ENCODE results near the gene DTNB.

The DTNB gene

GRCh38 chr2:25480561-25480960 lies 192.8 kb downstream of the DTNB start:
- intact Hi-C loops (cut with DNase I), result no loop called here
- no peak for DNase-seq

DNA sequence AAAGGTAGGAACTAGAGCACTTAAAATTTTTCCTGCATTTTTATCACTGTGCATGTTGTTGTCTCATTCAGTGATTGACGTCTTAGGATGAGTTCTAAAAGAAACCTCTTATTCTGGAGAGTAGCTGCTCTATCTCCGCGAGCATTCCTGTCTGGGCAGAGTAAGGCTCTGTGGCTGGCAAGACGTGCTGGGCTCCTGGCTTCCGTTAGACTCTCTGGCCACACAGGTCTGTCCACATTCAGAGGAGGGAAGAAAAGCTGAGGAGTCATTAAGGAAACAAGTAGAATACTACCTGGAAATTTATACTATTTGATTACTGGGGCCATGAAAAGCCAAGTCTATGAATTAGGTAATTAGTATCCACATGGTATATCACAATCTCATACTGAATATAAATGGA lies 193.6 kb downstream of the DTNB start:
- intact Hi-C loops (cut with DNase I), result no loop called here
- DNase-seq, result no peak

- intact Hi-C loops (cut with DNase I), result no loop called here
- DNase-seq, result no peak
Observed at GRCh38 chr2:25478736-25479135, 194.6 kb downstream of the DTNB start.

DNA sequence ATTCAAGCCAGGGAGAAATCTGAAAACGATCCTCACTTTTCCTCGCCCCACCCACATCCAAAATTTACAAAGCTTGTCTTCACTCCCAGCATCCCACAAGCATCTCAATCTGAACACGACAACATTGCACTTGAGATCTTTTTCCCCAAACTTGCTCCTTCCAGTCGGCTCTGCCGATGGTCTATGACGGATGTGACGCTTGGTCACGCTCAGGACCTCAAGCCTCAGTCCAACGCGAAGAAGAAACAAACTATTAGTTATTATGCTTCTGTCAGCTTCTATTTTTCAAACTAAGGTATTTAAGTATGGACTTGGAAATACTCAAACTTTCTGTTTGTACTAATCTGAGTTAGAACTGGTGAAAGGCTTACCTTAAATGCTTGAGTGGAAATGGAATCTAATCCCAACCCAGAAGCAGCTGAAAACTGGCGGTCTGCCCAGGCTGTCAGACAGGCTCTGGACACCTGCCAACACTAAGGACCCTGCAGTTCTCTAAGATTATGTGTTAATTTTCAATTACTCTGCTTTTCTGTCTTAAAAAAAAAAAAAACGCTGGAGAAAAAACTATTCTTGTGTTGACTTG lies 199.5 kb downstream of the DTNB start:
- intact Hi-C loops (cut with DNase I), result no loop called here
- peak in 1 of 10 donors; percentile 19 for DNase-seq

GRCh38 chr2:25473131-25473530 lies 200.2 kb downstream of the DTNB start:
- no peak for DNase-seq
- intact Hi-C loops (cut with DNase I), result no loop called here

- intact Hi-C loops (cut with DNase I), result no loop called here
- no peak for DNase-seq
Observed at GRCh38 chr2:25470806-25471205, 202.6 kb downstream of the DTNB start.

DNA sequence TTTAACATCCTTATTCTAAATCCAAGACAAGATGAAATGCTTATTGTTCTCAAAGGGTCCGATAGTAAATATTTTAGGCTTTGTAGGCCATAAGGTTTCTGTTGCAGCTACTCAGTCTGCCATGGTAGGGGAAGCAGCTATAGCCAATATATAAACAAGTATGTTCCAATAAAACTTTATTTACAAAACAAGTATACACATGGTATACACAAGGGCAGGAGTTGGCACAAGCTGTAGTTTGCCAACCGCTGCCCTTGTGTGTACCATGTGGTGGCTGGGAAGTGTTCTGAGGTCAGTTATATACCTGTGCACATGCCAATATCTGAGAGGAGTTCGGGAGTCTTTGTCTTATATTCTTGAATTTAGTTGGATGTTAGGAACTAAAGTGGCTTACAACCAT lies 205.6 kb downstream of the DTNB start:
- intact Hi-C loops (cut with DNase I), result no loop called here
- no peak for DNase-seq

DNA sequence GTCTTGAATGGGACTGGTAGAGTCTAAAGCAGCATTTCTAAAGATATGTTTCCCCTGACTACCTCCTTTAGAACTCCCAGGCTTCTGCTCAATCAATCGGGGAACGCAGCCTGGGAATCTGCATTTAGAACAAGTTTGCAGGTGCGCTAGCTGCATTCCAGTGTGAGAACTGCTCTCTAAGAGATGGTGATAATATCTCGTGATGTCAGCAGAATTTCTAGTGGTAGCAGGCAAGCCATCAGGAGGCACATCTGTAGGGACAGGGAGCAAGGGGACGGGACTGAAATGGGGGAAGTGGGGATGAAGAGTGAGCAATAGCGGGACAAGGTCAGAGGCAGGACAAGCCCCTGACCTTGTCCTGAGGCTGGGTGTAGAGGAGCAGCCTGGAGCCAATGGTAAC lies 211.4 kb downstream of the DTNB start:
- intact Hi-C loops (cut with DNase I), result no loop called here
- no peak for DNase-seq

DNA sequence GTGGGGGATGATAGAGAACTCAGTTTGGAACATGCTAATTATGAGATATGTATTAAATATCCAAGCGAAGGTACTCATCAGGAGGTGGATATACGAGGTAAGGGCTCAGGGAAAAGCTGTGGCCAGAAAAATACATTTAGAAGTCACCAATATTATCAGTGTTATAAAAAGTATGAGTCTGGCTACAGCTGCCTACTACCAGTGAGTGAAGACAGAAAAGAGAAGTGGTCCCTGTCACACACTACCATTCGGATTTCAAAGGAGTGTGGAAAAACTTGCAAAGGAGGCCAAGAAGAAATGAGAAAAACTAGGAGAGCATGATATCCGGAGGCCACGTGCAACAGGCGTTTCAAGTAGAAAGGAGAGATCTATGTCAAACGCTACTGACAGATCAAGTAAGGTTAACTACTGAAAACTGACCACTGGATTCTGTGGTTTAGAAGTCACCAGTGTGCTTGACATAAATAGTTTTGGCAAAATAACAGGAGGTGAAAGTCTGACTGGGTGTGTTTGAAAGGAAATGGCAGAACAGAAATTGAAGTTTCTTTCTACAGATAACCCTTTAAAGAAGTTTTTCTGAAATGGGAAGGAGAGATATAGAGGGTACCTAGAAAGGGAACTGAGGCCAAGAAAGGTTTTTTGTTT lies 213.0 kb downstream of the DTNB start:
- intact Hi-C loops (cut with DNase I), result no loop called here
- DNase-seq, result no peak

DNA sequence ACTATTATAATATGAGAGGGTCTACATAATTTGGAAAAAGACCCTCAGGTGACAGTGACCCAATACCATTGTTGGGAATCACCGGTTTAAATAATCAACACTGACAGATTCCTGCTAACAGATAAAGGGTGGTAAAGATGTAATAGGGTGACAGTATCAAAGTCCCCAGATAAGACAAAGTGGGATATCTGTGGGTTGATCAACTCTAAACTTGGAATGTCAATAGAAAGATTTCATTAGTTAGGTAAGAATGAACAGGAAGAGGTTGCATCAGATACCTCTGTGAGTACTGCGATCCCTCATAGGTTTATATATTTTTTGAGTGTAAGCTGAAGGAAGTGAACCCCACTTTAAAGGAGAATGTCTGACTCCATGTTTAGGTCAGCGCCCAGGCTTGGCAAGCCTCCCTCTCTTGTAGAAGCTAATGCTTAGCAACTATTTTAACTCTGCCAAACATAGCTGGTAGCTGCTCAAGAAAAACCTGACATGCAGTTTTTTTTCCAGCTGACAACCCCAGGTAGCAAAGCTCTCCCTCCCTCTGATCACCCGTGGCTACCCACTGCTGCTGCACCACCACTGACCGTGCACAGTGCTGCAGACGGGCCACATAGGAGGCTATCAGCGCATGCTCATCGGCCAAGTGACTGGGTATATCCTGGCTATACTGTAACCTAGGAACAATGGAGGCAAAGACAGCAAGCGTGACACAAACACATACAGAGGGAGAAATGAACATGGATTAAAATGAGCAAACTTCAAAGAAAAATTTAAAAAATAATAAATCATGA lies 218.4 kb downstream of the DTNB start:
- DNase-seq, result no peak
- intact Hi-C loops (cut with DNase I), result no loop called here

GRCh38 chr2:25453199-25453905 lies 220.0 kb downstream of the DTNB start:
- intact Hi-C loops (cut with DNase I), result no loop called here
- DNase-seq, result no peak

- intact Hi-C loops (cut with DNase I), result no loop called here
Observed at GRCh38 chr2:25448808-25449207, 224.6 kb downstream of the DTNB start.

DNA sequence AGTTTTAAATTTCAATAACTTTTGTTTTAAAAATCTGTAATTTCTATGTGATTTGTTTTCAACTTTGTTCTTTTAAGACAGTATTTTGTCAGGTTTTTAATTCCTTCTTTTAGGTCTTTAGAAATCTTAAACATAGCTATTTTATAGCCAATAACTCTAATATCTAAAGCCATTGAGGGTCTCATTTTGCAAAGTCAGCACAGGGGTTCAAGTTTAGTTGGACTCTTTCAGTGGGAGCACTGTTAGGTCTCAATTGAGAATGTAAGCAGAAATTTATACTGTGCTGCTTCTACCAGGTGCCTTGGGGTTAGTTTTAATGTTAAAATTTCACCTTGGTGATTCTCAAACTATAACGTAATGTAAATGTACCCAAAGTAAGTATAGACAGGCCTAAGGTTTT lies 226.4 kb downstream of the DTNB start:
- no peak for DNase-seq
- intact Hi-C loops (cut with DNase I), result no loop called here

More at GRCh38 chr2:25448808-25449207, 224.6 kb downstream of the DTNB start:
- no peak for DNase-seq

GRCh38 chr2:25446122-25446521 lies 227.3 kb downstream of the DTNB start:
- intact Hi-C loops (cut with DNase I), result no loop called here
- DNase-seq, result no peak

GRCh38 chr2:25445464-25445863 lies 227.9 kb downstream of the DTNB start:
- DNase-seq, result no peak
- intact Hi-C loops (cut with DNase I), result no loop called here

- DNase-seq, result no peak
- intact Hi-C loops (cut with DNase I), result no loop called here
Observed at GRCh38 chr2:25444608-25445270, 228.6 kb downstream of the DTNB start.

DNA sequence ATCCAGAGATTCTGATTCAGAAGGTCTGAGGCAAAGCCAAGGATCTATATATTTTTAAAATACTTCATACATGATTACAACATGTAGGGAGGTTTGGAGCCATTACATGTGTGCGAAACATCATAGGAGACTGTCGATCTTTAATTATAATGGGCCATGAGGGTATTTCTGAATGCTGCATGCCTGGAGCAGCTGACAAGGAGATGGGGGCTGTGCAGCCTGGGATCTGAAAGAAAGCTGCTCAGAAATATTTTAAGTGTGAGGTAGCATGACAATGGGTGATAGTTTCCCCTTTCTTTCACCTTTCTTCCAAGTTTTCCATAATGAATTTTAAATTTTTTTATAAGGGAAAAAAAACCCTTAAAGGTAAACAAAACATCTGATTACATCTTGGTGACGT lies 229.6 kb downstream of the DTNB start:
- DNase-seq, result no peak

DNA sequence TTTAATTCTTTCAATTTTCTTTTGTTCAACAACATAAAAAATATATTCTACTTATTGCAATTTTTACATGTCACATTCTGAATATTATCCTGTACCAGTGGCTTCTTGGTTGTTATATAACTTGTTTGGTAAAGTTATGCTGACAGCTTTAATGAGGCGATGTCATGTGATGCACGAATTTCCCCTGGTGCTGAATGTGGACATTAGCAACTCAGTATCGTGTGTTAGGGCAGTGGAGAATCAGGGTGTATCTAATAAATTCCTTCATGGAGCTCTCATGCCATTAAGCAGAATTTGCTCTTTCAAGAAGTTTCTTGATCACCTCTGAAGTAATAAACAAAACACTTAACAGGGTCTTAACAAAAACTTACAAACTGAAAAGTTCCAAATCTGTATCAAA lies 232.0 kb downstream of the DTNB start:
- intact Hi-C loops (cut with DNase I), result no loop called here

More for the DNA sequence above, 229.6 kb downstream of the DTNB start:
- intact Hi-C loops (cut with DNase I), result no loop called here

DNA sequence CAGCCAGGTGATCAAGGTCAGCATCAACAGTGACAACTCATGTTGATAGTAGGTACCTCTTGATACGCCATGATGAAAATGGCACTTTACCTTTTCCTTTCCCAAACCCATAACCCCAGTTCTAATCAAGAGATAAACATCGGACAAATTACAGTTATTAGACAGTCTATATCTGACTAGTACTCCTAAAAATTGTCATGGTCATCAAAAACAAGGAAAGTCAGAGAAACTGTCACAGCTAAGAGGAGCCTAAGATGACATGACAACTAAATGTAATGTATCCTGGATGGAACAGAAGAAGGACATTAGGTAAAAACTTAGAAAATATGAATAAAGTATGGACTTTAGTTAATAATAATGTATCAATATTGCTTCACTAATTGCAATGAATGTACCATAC lies 234.6 kb downstream of the DTNB start:
- intact Hi-C loops (cut with DNase I), result no loop called here
- no peak for DNase-seq

More for the DNA sequence above, 232.0 kb downstream of the DTNB start:
- no peak for DNase-seq

DNA sequence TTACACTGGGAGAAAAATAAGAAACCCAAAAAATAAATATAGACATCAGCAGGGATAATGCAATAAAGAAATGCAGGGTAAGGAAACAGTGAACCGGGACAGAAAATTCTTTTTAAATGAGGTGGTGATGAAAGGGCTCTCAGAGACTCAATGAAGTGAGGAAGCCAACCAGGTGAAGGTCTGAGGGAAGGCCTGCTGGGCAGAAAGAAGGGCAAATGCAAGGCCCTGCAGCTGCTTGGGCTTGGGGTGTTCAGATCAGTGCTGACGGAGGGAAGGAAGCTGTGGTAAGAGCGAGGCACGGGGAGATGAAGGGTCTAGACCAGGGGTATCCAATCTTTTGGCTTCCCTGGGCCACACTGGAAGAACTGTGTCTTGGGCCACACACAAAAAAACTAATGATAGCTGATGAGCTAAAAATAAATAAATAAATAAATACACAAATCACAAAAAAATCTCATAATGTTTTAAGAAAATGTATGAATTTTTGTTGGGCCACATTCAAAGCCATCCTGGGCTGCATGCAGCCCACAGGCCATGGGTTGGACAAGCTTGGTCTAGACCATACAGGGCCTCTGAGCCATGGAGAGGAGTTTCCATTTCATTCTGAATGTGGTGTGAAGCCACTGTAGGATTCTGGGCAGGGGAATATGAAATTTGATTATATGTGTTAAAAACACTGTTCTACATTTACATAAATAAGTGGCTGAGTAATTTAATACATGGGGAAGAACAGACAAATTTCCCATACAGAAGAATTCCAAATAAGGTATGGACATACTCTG lies 235.3 kb downstream of the DTNB start:
- intact Hi-C loops (cut with DNase I), result no loop called here
- peak in 1 of 10 donors; percentile 46 for DNase-seq
